ENCODE measurements around the gene SND1. TPM values are rescaled to one million over a fixed set of nuclear protein-coding genes. Genes with fewer than 3 reads are reported as not detected.
A peak's percentile ranks its signal among the peaks of the same experiment; 100 is the strongest.

Gene SND1
- total RNA-seq, 4 donors from 2014 or later, result 70.8 to 141 (median 85.7) TPM

GRCh38 chr7:127916735-127917134, 264.7 kb downstream of the SND1 start:
- TF ChIP-seq EP300 (IDR thresholded peaks at IDR 0.05) (no peak), POLR2A (IDR thresholded peaks at IDR 0.05) (no peak)
- TF ChIP-seq, protein P1, sequence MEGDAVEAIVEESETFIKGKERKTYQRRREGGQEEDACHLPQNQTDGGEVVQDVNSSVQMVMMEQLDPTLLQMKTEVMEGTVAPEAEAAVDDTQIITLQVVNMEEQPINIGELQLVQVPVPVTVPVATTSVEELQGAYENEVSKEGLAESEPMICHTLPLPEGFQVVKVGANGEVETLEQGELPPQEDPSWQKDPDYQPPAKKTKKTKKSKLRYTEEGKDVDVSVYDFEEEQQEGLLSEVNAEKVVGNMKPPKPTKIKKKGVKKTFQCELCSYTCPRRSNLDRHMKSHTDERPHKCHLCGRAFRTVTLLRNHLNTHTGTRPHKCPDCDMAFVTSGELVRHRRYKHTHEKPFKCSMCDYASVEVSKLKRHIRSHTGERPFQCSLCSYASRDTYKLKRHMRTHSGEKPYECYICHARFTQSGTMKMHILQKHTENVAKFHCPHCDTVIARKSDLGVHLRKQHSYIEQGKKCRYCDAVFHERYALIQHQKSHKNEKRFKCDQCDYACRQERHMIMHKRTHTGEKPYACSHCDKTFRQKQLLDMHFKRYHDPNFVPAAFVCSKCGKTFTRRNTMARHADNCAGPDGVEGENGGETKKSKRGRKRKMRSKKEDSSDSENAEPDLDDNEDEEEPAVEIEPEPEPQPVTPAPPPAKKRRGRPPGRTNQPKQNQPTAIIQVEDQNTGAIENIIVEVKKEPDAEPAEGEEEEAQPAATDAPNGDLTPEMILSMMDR (IDR thresholded peaks at IDR 0.05), result no peak
- H3K27me3 ChIP-seq, result no peaks in the 10 kb centered on the region
- H3K27ac ChIP-seq, result no peak overlapping the region
- H3K4me1 ChIP-seq, result peaks cover 0 to 21% (median 3%) of the 10 kb centered on the region in 4 donors
- no peak overlapping the region for H3K4me3 ChIP-seq
- WGBS, 2 donors, result 89 to 98% methylated on average over 3 of the region's 3 CpGs
- DNase-seq (ENCODE audit: low spot score in 2 of 2), result no peak
- no peaks in the 10 kb centered on the region for H3K36me3 ChIP-seq
- no peaks in the 10 kb centered on the region for H3K9me3 ChIP-seq

- Histone ChIP-seq H3K4me1 (peaks cover 0 to 22% (median 3%) of the 10 kb centered on the region in 4 donors), H3K9me3 (no peaks in the 10 kb centered on the region), H3K4me3 (no peak overlapping the region), H3K27ac (no peak overlapping the region), H3K27me3 (no peaks in the 10 kb centered on the region), H3K36me3 (no peaks in the 10 kb centered on the region)
- 64 to 65% methylated on average over 8 of the region's 8 CpGs for WGBS, 2 donors
- no peak for DNase-seq (ENCODE audit: low spot score in 2 of 2)
- TF ChIP-seq, protein P1 (IDR thresholded peaks at IDR 0.05), result no peak
- TF ChIP-seq EP300 (IDR thresholded peaks at IDR 0.05) (no peak), POLR2A (IDR thresholded peaks at IDR 0.05) (no peak)
Observed at GRCh38 chr7:127918130-127918529, 266.1 kb downstream of the SND1 start.

- DNase-seq (ENCODE audit: low spot score in 2 of 2), result no peak
- Histone ChIP-seq H3K27ac (peak overlapping the region in 1 of 4 donors; percentile 68), H3K27me3 (no peaks in the 10 kb centered on the region), H3K36me3 (no peaks in the 10 kb centered on the region), H3K9me3 (no peaks in the 10 kb centered on the region), H3K4me1 (peaks cover 0 to 17% (median 0%) of the 10 kb centered on the region in 4 donors), H3K4me3 (no peak overlapping the region)
- 71 to 75% methylated on average over 2 of the region's 2 CpGs for WGBS, 2 donors
- no peak for TF ChIP-seq POLR2A (IDR thresholded peaks at IDR 0.05)
- TF ChIP-seq, protein P1 (IDR thresholded peaks at IDR 0.05), result no peak
Observed at GRCh38 chr7:127920787-127921438, 268.9 kb downstream of the SND1 start.

GRCh38 chr7:127922656-127923055, 270.7 kb downstream of the SND1 start:
- Histone ChIP-seq H3K36me3 (no peaks in the 10 kb centered on the region), H3K27ac (no peak overlapping the region), H3K9me3 (no peaks in the 10 kb centered on the region), H3K4me1 (peaks cover 0 to 28% (median 5%) of the 10 kb centered on the region in 4 donors), H3K27me3 (no peaks in the 10 kb centered on the region), H3K4me3 (no peak overlapping the region)
- no peak for DNase-seq (ENCODE audit: low spot score in 2 of 2)
- TF ChIP-seq POLR2A (IDR thresholded peaks at IDR 0.05) (no peak), EP300 (IDR thresholded peaks at IDR 0.05) (no peak)
- TF ChIP-seq, protein P1 (IDR thresholded peaks at IDR 0.05), result no peak
- 100% methylated on average over 1 of the region's 1 CpG for WGBS, 2 donors

DNA sequence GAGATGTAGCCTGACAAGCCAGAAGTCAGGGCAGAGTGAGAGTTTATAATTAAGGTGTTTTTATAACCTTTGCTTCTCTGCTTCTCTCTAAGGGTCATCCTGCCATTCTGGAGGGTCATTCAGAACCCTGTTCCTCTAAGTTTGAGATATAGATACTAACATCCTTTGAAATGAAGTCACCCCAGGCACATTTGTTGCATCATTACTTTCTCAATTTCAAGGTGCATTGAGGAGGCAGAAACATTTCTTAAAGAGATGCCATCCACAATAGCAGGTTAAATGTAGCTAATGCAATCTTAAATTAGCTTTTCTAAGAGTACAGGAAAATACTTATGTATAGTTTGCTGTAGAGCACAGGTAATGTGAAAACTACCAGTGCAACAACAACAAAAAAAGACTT, 272.9 kb downstream of the SND1 start:
- no peak overlapping the region for H3K4me3 ChIP-seq
- no peaks in the 10 kb centered on the region for H3K27me3 ChIP-seq
- no peak overlapping the region for H3K27ac ChIP-seq
- TF ChIP-seq EP300 (IDR thresholded peaks at IDR 0.05), result no peak
- TF ChIP-seq POLR2A (IDR thresholded peaks at IDR 0.05), result no peak
- H3K9me3 ChIP-seq, result no peaks in the 10 kb centered on the region
- no peak for DNase-seq (ENCODE audit: low spot score in 2 of 2)
- peaks cover 0 to 8% (median 0%) of the 10 kb centered on the region in 3 donors for H3K36me3 ChIP-seq
- peaks cover 0 to 46% (median 10%) of the 10 kb centered on the region in 4 donors for H3K4me1 ChIP-seq
